NCI-H128 (cell line): ENCODE results near the gene ZNF688.

Source experiments
- DNase-seq: peaks from one replicate; lab custom pipeline; 2025; ENCODE audit not compliant: unreplicated experiment; lab: John Stamatoyannopoulos, UW

ZNF688 gene

DNA sequence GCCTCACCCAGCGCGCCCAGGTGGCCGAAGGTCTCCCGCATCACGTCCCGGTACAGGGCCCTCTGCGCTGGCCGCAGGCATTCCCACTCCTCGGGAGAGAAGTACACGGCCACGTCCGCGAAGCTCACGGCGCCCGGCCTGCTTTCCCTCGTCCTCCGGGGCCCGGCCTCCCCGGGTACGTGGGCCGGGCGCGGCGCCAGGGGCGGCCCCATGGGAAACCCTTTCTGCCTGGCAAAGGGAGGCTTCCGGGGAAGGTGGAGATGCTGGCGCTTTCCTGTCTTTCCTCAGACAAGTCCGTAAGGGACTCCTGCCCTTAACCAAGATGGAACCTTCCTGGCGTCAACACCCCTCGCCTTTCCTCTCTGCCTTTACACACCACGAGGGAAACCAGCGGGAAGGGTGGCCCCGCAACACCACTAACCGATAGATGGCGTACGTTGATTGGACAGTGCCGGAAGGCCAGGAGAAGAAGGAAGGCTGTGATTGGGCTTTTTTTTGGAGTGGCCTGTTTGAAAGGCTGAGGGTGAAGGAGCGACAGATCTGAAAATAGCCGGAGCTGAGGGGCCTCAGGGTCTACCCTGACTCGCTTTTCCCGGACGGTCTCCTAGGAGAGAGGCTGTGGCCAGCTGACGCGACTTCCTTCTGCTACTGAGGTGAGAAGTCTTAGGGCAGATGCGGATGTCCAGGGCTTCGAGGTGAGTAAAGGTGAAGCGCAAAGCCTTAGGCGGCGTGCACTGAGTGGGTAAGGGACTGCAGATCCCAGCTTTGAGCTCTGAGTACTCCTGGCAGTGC lies 14.1 kb upstream of the ZNF688 start, which contains the start of gene ZNF785:
Gene ZNF785, minus strand, starts transcription at position 298 of the 792 bp plus-strand sequence. Its CDS starts 86 bp downstream, at position 212.
- DNase-seq: peak; percentile 93

DNA sequence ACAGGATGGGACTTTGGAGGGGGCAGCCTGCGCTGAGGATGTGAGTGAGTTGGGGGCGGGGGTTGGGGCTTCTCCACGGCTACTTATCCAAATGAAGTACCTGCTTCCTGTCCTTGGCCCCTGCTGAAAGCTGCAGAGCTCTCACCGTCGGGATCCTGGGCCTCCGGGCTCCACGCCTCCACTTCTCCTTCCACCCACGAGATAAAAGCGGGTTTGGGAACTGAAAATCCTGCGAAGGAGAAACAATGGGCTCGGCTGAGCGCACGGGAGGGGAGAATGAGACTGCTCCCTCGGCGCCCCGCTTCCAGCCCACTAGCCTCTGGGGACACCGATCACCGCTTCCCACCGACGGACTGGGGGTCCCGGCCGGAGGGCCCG lies 13.5 kb upstream of the ZNF688 start:
- DNase-seq: no peak

DNA sequence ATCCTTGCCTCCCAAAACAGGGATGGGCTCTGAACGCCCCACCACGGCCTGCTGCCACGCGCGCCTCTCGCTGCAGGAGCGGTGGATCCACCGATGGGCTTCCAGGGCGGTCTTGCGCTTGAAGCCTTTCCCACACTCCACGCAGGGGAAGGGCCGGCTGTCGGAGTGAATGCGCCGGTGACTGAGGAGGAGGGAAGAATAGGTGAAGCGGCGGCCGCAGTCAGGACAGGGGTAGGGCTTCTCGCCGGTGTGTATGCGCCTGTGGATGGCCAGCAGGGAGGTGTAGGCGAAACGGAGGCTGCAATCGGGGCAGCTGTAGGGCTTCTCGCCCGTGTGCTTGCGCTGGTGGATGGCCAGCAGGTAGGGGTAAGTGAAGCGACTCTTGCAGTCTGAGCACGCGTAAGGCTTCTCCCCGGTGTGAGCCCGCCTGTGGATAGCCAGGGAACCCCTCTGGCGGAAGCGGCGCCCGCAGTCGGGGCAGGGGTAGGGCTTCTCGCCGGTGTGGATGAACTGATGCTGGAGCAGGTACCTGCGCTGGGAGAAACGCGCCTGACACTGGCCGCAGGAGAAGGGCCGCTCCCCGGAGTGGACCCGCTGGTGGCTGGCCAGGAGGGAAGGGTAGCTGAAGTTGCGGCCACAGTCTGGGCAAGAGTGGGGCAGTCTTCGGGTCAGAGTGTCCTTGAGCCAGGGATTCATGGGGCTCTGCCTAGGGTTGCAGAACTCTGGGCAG lies 11.3 kb upstream of the ZNF688 start:
- no peak for DNase-seq

DNA sequence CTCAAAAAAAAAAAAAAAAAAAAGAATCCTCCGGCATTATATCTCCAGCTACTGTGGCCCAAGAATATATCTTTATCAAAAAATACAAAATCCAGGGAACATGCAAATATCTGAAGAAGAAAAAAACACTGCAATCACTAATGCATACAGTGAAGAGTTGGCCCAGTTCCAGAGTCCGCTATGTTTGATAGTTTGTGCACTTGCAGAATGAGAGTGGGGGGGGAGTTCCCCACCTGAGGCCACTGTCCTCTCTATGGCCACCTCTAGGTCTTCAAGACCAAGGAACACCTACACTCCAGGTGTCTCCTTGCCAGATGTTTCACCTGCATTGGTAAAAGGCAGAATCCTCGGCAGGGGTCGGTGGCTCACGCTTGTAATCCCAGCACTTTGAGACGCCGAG lies 9.9 kb upstream of the ZNF688 start:
- no peak for DNase-seq

DNA sequence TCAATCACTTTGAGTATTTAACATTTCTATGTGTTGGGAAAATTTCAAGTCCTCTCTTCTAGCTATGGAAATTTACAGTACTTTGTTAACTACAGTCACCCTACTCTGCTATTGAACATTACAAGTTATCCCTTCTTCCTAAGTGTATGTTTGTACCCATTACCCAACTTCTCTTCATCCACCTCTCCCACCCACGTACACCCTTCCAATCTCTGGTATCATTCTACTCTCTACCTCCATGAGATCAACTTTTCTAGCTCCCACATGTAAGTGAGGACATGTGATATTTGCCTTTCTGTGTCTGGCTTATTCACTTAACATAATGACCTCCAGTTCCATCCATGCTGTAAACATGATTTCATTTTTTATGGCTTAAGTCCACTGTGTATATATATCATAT lies 3.2 kb upstream of the ZNF688 start:
- no peak for DNase-seq

DNA sequence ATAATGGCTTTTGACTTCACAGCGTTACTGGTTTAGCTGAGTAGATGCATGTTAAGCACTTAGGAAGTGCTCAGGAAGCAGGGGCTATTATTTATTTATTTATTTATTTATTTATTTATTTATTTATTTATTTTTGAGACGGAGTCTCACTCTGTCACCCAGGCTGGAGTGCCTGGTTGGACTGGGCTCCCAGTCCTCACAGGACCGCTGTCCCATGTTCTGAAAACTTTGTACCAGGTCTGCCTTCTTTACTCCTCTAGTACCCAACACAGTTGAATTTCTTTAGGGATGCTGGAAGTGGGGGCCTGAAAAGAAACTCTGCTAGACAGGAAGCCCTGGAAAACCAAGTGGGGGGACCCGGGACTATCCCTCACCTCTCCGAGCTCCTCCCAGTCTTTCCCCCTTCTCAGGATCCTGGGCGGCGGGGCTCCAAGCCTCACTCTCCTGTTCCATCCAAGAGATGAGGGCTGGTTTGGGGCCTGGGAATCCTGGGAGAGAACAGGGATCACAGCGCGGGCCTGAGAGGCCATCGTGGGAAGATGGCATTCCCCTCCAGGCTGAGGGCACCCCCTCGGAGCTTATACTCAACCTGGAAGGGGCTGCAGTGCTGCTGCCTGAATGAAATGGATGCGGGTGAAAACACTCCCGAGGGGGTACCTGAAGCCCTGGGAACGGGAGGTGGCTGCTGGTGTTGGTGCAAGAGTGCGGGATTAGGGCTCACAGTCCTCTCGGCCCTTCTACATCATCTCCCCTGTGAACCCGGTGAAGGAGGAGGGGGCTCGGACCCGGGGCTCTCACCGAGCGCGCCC lies 674 bp downstream of the ZNF688 start:
- no peak for DNase-seq

DNA sequence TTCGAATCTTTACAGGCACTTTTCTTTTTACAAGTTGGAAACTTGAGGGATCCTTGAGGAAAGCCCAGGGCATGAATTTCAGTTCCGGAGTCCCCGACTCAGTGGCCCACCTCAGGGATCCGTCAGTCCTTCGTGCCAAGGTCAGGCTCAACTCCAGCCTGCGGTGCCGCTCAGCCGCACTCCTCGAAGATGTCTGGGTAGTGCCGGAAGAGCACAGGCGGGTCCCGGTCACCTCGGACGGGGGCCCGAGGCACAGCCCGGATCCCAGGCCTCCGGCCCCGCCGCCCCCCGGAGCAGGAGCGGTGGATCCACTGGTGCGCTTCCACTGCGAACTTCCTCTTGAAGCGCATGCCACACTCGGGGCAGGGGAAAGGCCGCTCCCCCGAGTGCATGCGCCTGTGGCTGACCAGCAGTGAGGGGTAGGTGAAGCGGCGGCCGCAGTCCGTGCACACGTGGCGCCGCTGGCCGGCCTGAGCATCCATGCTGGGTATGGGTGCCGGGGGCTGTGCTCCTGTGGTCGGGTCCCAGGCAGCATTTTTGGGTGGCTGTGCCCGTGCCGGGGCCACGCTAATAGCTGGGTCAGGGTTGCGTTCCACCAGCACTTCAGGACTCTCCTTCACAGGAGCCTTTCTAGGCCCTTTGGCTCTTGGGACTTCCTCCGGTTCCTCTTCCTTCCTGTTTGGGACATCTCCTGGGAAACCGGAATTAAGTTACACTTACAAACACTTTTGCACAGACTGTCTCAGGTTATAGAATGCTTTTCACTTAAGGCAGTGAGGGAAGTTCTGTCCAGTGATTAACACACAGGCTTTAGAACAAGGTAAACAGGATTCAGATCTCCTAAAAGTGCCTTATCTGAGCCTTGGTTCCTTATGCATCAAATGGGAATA lies 1.5 kb downstream of the ZNF688 start:
- no peak for DNase-seq

DNA sequence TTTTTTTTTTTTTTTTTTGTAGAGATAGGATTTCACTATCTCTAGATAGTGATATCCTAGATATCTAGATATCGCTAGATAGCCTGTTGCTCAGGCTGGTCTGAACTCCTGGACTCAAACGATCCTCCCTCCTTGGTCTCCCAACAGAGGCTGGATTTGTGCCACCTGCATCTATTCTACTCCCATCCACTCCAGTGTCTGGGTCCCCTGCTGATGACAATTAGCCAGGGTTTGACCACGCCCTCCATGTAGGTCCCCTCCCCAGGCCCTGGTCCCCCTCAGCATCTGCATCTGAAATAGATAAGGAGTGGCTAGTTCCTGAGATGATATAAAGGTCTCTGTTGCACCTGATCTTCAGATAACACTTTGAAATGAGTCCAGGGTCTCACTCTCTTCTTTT lies 2.2 kb downstream of the ZNF688 start:
- DNase-seq: no peak

DNA sequence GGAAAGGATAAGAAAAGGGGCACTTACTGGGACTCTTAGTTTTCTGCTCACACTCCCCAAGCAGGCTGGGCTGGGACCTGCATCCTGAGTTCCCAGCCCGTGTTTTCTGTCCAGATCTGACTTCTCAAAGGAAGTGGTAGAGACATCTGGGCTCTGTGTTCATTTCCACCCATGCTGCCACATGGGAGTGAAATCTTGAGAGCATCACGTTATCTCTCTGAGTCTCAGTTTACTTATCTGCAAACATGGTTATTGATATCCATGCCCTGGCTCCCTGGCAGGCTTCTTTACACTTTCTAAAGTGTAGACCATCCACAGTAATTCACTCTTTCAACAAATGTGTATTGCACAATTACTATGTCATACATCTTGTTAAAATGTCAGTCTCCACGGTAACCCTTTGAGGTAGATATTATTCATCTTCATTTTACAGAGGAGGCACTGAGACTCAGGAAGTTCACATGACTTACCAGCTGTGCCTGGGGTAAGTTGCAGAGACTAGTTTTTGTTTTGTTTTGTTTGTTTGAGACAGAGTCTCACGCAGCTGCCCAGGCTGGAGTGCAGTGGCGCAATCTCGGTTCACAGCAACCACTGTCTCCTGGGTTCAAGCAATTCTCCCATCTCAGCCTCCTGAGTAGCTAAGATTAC lies 3.4 kb downstream of the ZNF688 start:
- no peak for DNase-seq

DNA sequence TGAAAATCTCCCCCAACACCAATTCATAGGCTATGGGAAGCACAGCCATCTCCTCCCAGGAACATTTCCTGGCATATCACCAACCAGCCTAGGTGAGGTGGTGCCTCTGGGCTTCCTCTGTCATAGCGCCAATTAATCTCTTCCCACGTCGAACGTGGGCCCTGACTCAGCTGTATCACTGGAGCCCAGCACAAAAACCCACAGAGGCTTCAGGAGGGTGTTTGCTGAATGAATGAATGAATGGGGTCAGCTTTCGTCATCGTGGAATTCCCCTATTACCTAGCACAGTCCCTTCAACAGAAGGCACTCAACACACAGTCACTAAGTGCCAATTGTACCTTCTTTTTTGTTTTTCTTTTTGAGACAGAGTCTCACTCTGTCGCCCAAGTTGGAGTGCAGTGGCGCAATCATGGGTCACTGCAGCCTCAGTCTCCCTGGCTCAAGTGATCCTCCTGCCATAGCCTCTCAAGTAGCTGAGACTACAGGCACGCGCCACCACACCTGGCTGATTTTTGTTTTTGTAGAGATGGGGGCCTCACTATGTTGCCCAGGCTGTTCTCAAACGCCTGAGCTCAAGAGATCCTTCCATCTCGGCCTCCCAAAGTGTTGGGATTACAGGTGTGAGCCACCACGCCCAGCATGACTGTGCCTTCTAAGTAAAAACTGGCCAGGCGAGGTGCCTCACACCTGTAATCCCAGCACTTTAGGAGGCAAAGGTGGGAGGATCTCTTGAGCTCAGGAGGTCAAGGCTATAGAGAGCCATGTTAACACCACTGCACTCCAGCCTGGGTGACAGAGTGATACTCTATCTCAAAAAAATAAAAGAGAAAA lies 4.1 kb downstream of the ZNF688 start:
- no peak for DNase-seq

DNA sequence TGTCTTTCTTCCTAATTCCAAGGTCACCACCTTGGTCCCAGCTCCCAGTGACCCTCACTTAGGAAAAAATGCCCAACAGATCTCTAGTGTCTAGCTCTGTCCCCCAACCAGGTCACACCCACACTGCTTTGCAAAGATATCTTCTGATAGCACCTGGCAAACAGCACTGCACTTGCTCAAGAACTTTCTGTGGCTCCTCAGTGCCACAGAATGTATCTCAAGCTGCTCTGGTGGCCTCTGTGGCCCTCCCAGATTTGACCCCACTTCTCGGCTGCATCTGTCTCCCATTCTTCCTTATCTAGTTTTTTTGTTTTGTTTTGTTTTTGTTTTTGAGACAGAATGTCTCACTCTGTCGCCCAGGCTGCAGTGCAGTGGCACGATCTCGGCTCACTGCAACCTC lies 5.0 kb downstream of the ZNF688 start:
- DNase-seq: no peak

DNA sequence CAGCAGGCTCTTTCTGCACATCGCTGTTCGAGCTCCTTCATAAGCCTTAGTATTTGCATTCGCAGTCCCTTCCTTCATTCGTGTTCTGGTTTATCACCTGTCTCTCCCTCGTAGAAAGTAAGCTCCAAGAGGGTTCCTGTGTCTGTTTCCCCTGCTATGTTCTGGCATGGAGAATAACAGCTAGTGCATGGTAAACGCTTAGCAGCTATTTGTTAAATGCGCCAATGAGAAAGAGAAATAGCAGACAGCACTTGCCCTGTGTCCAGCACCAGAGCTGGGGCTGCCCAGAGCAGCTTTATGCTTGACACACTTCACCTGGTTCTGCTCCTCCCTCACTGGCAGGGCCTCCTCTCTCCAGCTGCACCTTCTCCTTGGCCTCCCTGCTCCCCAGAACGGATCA lies 5.5 kb downstream of the ZNF688 start:
- DNase-seq: no peak

DNA sequence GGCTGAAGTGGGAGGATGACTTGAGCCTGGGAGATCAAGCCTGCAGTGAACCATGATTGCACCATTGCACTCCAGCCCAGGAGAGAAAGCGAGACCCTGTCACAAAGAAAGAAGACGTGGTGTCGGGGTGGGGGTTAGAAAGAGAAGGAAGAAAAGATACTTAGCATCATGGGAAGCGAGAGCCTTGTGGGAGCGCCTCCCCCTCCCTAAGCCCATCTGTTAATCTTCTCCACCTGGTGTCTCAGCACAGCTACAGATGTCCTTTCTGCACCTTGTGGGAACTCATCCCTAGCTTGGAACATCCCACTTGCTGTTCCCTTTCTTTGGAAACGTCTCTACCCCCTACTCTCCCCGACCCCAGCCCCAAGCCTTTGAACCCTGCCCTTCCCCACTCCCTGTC lies 6.0 kb downstream of the ZNF688 start:
- DNase-seq: no peak

DNA sequence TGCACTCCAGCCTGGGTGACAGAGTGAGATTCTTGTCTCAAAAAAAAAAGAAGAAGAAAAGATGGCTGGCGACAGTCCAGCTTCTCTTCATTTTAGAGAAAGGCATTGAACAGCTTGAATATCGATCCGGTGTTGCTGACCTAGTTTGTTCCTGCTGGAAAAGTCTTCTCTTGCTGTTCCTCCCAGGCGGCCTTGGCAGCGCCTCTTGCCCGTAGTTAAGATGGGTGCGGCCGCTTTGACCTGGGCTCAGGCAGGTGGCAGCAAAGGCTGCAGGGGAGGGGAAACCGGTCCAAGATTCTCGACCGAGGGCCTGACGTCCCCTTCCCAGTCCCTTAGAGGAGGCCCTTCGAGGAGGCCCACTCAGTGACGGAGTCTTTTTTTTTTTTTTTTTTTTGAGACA lies 9.5 kb downstream of the ZNF688 start:
- no peak for DNase-seq

DNA sequence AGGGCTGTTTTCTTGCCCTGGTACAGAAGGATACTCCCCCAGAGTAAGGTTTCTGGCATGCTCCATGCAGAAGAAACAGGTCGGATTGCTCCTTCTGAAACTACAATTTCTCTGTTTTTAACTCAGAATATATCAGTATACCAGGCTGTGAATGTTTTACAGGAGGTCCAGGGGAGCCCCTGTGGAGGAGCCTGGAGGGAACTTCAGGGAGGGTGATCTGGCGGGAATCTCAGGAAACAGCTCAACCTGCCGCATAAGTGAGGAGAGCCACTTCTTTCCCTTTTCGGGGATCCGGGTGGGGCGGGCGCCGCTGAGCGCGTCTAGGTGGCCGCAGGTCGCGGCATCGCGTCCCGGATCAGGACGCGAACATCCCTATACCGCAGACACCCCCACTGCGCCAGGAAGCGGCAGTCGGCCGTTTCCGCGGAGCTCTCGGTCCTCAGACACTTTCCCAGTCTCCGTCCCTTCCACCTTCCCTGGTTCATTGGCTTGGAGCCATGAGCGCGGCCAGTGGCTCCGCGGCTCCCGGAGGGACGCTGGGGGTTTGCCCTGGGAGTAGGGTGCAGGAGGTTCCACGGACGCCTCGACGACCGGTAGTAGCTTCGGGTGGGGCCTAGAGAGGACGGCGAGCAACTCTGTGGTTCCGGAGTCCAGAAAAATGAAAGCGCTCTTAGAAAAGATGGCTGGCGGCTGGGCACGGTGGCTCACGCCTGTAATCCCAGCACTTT lies 10.3 kb downstream of the ZNF688 start:
- no peak for DNase-seq

DNA sequence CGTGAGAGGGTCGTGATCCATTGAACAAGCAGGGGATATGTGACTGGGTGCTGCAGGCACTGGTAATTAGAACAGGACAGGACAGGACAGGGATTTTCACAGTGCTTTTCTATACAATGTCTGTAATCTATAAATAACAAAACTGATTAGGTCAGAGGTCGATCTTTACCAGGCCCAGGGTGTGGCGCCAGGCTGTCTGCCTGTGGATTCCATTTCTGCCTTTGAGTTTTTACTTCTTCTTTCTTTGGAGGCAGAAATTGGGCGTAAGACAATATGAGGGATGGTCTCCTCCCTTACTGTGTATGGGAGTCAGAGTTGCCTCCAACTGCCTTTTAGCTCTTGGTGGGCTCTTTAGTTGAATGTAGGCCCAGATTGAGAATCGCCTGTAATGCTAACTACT lies 11.8 kb downstream of the ZNF688 start:
- DNase-seq: no peak

DNA sequence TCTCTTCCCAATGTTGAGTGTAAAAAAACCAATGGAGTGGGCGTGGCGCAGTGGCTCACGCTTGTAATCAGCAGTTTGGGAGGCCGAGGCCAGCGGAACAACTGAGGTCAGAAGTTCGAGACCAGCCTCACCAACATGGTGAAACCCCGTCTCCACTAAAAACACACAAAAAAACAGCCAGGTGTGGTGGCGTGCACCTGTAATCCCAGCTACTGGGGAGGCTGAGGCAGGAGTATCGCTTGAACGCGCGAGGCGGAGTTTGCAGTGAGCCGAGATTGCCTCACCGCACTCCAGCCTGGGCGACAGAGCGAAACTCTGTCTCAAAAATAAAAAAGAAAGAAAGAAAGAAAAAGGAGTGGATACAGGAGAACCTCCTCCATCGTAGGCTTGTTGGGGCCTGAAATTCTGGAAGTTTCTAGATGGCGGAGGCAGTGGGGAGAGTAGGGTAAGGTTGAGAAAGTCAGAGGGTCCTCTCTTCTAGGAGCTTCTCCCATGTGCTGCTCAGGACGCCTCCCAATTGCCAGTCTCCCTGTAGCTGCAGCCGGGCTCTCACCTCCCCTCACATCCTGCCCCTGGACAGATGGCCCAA lies 12.6 kb downstream of the ZNF688 start:
- no peak for DNase-seq
